Prostate gland (tissue), 2 donors: ENCODE measurements around the gene MUC2.

ENCODE experiments used
- POLR2A ChIP-seq: fragments of 450-650 bp; IDR thresholded peaks from one replicate; pipeline ENCODE4 v1.6.1; 2016; ENCODE audit warnings: antibody characterized with exemption, mild to moderate bottlenecking
- POLR2AphosphoS5 ChIP-seq: sonication (generic); formaldehyde crosslinking; IDR thresholded peaks from one replicate; pipeline ENCODE4 v1.6.1; 2017; ENCODE audit warnings: antibody characterized with exemption
- TF ChIP-seq, protein P1 (sequence below), 4 experiments: fragments of 200-600 bp in 2 of 4; fragments of 450-650 bp in 2 of 4; sonication (generic) in 2 of 4; IDR thresholded peaks; 1 replicate in 3 of 4; 2 replicates in 1 of 4; pipeline ENCODE4 v1.5.1; 2016 to 2019; ENCODE audit warnings: antibody characterized with exemption in 4 of 4, mild to moderate bottlenecking in 2 of 4, moderate library complexity in 2 of 4

- TF ChIP-seq, protein P1, sequence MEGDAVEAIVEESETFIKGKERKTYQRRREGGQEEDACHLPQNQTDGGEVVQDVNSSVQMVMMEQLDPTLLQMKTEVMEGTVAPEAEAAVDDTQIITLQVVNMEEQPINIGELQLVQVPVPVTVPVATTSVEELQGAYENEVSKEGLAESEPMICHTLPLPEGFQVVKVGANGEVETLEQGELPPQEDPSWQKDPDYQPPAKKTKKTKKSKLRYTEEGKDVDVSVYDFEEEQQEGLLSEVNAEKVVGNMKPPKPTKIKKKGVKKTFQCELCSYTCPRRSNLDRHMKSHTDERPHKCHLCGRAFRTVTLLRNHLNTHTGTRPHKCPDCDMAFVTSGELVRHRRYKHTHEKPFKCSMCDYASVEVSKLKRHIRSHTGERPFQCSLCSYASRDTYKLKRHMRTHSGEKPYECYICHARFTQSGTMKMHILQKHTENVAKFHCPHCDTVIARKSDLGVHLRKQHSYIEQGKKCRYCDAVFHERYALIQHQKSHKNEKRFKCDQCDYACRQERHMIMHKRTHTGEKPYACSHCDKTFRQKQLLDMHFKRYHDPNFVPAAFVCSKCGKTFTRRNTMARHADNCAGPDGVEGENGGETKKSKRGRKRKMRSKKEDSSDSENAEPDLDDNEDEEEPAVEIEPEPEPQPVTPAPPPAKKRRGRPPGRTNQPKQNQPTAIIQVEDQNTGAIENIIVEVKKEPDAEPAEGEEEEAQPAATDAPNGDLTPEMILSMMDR (IDR thresholded peaks at IDR 0.05), result no peak
- TF ChIP-seq POLR2A (no peak), POLR2AphosphoS5 (no peak)
Observed at GRCh38 chr11:1029654-1030053, 45.0 kb upstream of the MUC2 start.
